Endometrium (tissue), 2 donors: ENCODE measurements around the gene CNDP1.

Source experiments
- FAIRE-seq: peaks from 2 replicates; lab custom pipeline; 2012; peaks lifted over from hg19 to GRCh38; lab: Jason Lieb, UNC
- donor health status: control.
- donor health status: control.

CNDP1 gene

GRCh38 chr18:74506448-74507084 is 27.7 kb upstream of the CNDP1 start:
- no peak for FAIRE-seq

GRCh38 chr18:74507097-74507881 is 27.0 kb upstream of the CNDP1 start:
- FAIRE-seq: no peak

GRCh38 chr18:74507927-74508326 is 26.4 kb upstream of the CNDP1 start:
- FAIRE-seq: no peak

- FAIRE-seq: no peak
Measured at GRCh38 chr18:74508366-74508765, 25.9 kb upstream of the CNDP1 start.

GRCh38 chr18:74508821-74509225 is 25.5 kb upstream of the CNDP1 start:
- no peak for FAIRE-seq

- FAIRE-seq: no peak
Measured at GRCh38 chr18:74509856-74510769, 24.2 kb upstream of the CNDP1 start.

GRCh38 chr18:74510770-74511095 is 23.6 kb upstream of the CNDP1 start:
- FAIRE-seq: no peak

GRCh38 chr18:74511823-74512222 is 22.5 kb upstream of the CNDP1 start:
- no peak for FAIRE-seq

GRCh38 chr18:74512321-74513053 is 21.8 kb upstream of the CNDP1 start:
- no peak for FAIRE-seq

GRCh38 chr18:74513149-74513882 is 21.0 kb upstream of the CNDP1 start:
- FAIRE-seq: no peak

- FAIRE-seq: no peak
Measured at GRCh38 chr18:74513883-74514205, 20.5 kb upstream of the CNDP1 start.

- FAIRE-seq: no peak
Measured at GRCh38 chr18:74514860-74515495, 19.3 kb upstream of the CNDP1 start.

GRCh38 chr18:74515620-74516231 is 18.6 kb upstream of the CNDP1 start:
- FAIRE-seq: no peak

GRCh38 chr18:74516271-74517235 is 17.7 kb upstream of the CNDP1 start:
- FAIRE-seq: no peak

- FAIRE-seq: no peak
Measured at GRCh38 chr18:74517236-74517630, 17.1 kb upstream of the CNDP1 start.

GRCh38 chr18:74518456-74519295 is 15.6 kb upstream of the CNDP1 start:
- FAIRE-seq: no peak

GRCh38 chr18:74519320-74520095 is 14.8 kb upstream of the CNDP1 start:
- no peak for FAIRE-seq
